Omental fat pad (tissue), 4 donors: ENCODE data around the gene ADGRD1. TPM values are rescaled to one million over a fixed set of nuclear protein-coding genes. Genes with fewer than 3 reads are reported as not detected.

Source experiments
- ATAC-seq: fragments of 150-250 bp; one replicate; pipeline ENCODE4 v1.9.1; 2016; ENCODE audit warnings: mild to moderate bottlenecking, moderate library complexity; ENCODE audit not compliant: low FRiP score
- DNase-seq: peaks from one replicate; pipeline ENCODE4 v3.0.0-alpha.2; 2019; ENCODE audit warnings: low spot score
- CTCF ChIP-seq, 3 donors: fragments of 450-650 bp; IDR thresholded peaks; one replicate each; pipeline ENCODE4 v1.5.1; 2016 to 2017; ENCODE audit warnings: antibody characterized with exemption in 3 of 3, mild to moderate bottlenecking in 3 of 3, moderate library complexity in 2 of 3
- total RNA-seq, 4 donors: library from RNA; depleted of rRNA; stranded (reverse); fragments of >200 nt; gene quantifications; one replicate each; pipeline ENCODE4 v1.1.0, GENCODE V29; 2016

The ADGRD1 gene
- total RNA-seq, 4 donors from 2014 or later: 34.3 to 98.6 (median 52.4) TPM

DNA sequence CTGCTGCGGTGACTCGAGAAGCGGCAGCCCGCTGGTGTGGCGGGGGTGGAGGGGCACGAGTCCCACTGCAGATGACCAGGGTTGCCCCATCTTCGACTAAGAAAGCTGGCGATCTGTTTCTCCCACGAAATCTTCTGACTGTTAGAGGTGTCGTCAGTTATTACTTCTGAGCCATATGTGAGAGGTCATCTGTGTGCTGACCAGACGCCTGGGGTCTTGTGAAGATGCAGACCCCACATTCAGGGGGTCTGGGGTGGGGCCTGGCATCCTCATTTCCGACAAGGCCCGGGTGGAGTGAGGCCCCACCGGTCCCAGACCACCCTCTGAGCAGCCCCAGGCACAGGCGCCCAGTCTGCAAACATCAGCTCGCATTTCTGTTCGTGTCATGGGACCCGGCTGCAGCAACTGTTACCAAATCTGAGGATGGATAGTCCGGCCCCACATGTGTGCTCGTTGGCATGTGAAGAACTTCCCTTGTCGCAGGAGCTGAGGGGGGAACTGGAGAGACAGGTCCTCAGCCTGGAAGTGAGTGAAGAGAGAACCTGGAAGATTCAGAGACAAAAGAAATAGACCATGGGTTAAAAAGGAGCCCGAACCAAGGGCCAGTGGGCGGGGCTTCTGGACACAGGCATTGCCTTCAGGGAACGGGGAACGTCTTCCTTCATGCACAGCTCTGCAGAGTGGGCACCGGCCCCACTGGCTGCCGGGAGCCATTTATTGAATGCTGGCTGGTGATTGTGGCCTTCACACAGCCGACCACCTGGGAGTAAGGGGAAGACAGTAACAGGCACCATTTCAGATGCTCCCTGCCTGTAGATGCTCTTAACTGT is 135.2 kb downstream of the ADGRD1 start:
- no peak for TF ChIP-seq CTCF (IDR thresholded peaks at IDR 0.05)
- ATAC-seq (no peak), DNase-seq (no peak)

- no peak for TF ChIP-seq CTCF (IDR thresholded peaks at IDR 0.05)
- DNase-seq (peak; percentile 12), ATAC-seq (no peak)
Measured at GRCh38 chr12:131089531-131090273, 136.0 kb downstream of the ADGRD1 start.

DNA sequence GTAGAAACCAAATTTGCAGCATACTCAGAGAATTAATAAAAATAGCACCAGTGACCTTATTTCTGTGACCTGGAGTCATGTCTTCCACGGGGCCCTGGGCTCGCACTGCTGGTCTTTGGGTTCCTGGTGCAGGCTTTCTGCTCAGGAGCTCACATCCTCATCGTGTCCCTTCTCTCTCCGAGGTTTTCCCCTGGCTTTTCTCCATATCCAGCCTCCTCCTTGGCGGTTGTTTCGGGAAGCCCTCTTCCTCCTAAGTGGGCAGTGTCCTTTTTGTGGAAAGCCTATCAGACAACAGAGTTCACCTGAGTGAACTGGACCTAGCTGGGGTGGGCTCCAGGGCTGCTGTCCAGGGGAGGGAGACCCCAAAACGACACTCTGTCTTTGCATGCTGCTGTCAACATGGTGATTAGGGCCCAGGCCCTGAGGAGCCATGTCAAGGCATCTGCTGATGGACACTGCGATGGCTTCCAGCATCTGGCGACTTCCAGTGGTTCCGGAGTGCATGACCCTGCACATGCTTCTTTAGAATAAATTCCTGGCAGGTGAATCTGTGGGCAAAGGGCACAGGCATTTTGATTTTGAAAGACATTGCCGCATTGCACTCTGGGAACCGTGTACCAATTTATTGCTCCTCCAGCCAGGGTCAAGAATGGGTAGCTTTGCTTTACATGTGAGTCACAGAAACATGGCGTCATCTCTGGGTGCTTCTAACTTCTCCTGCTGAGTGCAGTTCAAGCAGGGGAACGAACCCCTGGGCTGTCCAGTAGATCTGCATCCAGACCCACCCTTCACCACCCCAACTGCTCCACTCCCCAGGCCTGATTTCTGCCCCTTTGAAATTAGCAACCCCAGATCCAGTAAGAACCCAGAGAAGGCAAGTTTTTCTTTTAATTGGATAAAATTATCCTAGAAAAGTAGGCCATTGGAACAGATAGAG is 136.8 kb downstream of the ADGRD1 start:
- no peak for TF ChIP-seq CTCF (IDR thresholded peaks at IDR 0.05)
- DNase-seq (peak; percentile 4), ATAC-seq (no peak)

- no peak for TF ChIP-seq CTCF (IDR thresholded peaks at IDR 0.05)
- DNase-seq (peak; percentile 23), ATAC-seq (no peak)
Measured at GRCh38 chr12:131091413-131091975, 137.8 kb downstream of the ADGRD1 start.

GRCh38 chr12:131091976-131092691 is 138.4 kb downstream of the ADGRD1 start:
- DNase-seq: peak; percentile 11
- ATAC-seq: no peak
- TF ChIP-seq CTCF (IDR thresholded peaks at IDR 0.05): no peak
